Breast epithelium (tissue), 3 donors: Measurements from ENCODE around the gene TTYH3.

Experiments used
- POLR2A ChIP-seq: fragments of 450-650 bp; IDR thresholded peaks from one replicate; pipeline ENCODE4 v1.6.1; 2016; ENCODE audit warnings: antibody characterized with exemption, mild to moderate bottlenecking, moderate library complexity
- POLR2AphosphoS5 ChIP-seq, 3 donors: sonication (generic); formaldehyde crosslinking; IDR thresholded peaks; one replicate each; pipeline ENCODE4 v1.6.1; 2017; ENCODE audit warnings: antibody characterized with exemption in 3 of 3
- TF ChIP-seq, protein P1 (sequence below), 3 donors: fragments of 450-650 bp; IDR thresholded peaks; one replicate each; pipeline ENCODE4 v1.5.1; 2016 to 2017; ENCODE audit warnings: antibody characterized with exemption in 3 of 3, mild to moderate bottlenecking in 3 of 3, moderate library complexity in 3 of 3

DNA sequence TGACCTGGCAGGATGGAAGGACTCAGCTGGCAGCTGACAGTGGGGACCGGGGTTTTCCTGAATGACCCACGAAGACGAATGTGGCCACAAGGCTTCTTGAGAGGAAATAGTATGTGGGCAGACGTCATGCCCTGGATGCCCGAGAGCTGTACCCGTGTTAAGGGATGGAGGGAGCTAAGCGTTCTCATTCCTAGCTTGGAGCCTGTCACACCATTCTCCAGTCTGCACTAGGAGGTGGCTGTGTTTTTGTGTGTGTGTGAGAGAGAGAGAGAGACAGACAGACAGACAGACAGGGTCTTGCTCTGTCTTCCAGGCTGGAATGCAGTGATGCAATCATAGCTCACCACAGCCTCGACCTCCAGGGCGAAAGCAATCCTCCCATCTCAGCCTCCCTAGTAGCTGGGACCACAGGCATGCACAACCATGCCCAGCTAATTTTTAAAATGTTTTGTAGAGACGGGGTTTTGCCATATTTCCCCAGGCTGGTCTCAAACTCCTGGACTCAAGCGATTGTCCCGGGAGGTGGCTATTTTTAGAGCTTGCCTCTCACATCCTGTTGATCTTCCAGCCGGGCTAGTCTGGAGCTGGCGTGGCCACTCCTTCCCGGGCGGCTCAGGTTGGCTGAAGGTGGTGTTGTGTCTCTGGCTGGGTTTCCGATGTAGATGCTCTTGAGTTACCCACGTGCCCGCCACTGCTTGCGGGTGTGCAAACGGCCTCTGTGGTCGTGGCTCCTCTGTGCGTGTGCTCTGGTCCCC is 58.3 kb downstream of the TTYH3 start:
- TF ChIP-seq, protein P1, sequence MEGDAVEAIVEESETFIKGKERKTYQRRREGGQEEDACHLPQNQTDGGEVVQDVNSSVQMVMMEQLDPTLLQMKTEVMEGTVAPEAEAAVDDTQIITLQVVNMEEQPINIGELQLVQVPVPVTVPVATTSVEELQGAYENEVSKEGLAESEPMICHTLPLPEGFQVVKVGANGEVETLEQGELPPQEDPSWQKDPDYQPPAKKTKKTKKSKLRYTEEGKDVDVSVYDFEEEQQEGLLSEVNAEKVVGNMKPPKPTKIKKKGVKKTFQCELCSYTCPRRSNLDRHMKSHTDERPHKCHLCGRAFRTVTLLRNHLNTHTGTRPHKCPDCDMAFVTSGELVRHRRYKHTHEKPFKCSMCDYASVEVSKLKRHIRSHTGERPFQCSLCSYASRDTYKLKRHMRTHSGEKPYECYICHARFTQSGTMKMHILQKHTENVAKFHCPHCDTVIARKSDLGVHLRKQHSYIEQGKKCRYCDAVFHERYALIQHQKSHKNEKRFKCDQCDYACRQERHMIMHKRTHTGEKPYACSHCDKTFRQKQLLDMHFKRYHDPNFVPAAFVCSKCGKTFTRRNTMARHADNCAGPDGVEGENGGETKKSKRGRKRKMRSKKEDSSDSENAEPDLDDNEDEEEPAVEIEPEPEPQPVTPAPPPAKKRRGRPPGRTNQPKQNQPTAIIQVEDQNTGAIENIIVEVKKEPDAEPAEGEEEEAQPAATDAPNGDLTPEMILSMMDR (IDR thresholded peaks at IDR 0.05) = no peak
- TF ChIP-seq POLR2AphosphoS5 (IDR thresholded peaks at IDR 0.05) = no peak
- no peak for TF ChIP-seq POLR2A
